ENCODE measurements around the gene COL23A1.

Gene COL23A1

DNA sequence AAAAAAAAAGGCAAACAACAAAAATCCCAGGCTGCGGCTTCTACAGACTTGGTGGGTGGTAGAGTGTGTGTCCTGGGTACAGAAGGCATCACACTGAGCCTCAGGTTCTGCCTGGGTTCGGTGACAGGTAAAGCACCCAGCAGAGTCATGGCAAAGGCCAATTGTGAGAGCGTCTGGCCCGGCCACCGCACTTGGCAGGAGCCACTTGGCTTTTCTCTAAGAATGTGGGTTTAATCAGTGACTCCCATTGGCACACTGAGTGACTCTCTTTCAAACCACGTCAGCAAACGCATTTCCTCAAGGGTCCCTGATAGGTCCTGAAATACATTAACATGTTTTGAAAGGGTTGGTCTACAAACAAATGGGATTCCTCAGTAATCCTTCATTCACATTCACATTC is 17.0 kb downstream of the COL23A1 start:
- DNase-seq (ENCODE audit: low spot score), result no peak
- no peak for TF ChIP-seq CTCF (IDR thresholded peaks at IDR 0.05; ENCODE audit: borderline replicate concordance, control extremely low read depth, extremely low read depth, insufficient read depth, missing control alignments)
- in situ Hi-C loops (cut with MboI; ENCODE audit: low sequenced_read_pairs, unreplicated experiment), result no loop called here

DNA sequence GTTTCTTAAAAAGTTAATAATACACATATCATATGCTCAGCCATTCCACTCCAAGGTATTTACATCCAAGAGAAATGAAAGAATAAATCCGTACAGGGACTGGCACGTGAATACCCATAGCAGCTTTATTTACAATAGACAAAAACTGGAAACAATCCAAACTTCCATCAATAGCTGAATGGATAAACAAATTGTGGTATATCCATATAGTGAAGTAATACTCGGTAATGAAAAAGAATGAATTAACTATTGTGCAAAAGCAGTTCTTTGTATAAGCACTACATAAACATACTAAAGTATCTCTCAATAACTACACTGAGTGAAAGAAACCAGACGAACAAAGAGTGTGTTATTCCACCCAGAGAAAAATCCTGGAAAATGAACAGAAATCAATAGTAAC is 17.6 kb downstream of the COL23A1 start:
- TF ChIP-seq CTCF (IDR thresholded peaks at IDR 0.05; ENCODE audit: borderline replicate concordance, control extremely low read depth, extremely low read depth, insufficient read depth, missing control alignments), result no peak
- in situ Hi-C loops (cut with MboI; ENCODE audit: low sequenced_read_pairs, unreplicated experiment), result no loop called here
- DNase-seq (ENCODE audit: low spot score), result no peak

- in situ Hi-C loops (cut with MboI; ENCODE audit: low sequenced_read_pairs, unreplicated experiment), result no loop called here
- TF ChIP-seq CTCF (IDR thresholded peaks at IDR 0.05; ENCODE audit: borderline replicate concordance, control extremely low read depth, extremely low read depth, insufficient read depth, missing control alignments), result no peak
- no peak for DNase-seq (ENCODE audit: low spot score)
Observed at GRCh38 chr5:178569485-178569884, 20.7 kb downstream of the COL23A1 start.

- no peak for TF ChIP-seq CTCF (IDR thresholded peaks at IDR 0.05; ENCODE audit: borderline replicate concordance, control extremely low read depth, extremely low read depth, insufficient read depth, missing control alignments)
- in situ Hi-C loops (cut with MboI; ENCODE audit: low sequenced_read_pairs, unreplicated experiment), result no loop called here
- DNase-seq (ENCODE audit: low spot score), result no peak
Observed at GRCh38 chr5:178564811-178565550, 25.2 kb downstream of the COL23A1 start.

GRCh38 chr5:178564397-178564796 is 25.8 kb downstream of the COL23A1 start:
- in situ Hi-C loops (cut with MboI; ENCODE audit: low sequenced_read_pairs, unreplicated experiment), result no loop called here
- TF ChIP-seq CTCF (IDR thresholded peaks at IDR 0.05; ENCODE audit: borderline replicate concordance, control extremely low read depth, extremely low read depth, insufficient read depth, missing control alignments), result no peak
- DNase-seq (ENCODE audit: low spot score), result no peak

GRCh38 chr5:178563621-178564020 is 26.6 kb downstream of the COL23A1 start:
- in situ Hi-C loops (cut with MboI; ENCODE audit: low sequenced_read_pairs, unreplicated experiment), result no loop called here
- TF ChIP-seq CTCF (IDR thresholded peaks at IDR 0.05; ENCODE audit: borderline replicate concordance, control extremely low read depth, extremely low read depth, insufficient read depth, missing control alignments), result no peak
- no peak for DNase-seq (ENCODE audit: low spot score)
